GM20431 (cell line): ENCODE measurements around the gene MSI2.

ENCODE experiments used
- in situ Hi-C: fragments of 300-500 bp; cut with MseI, MboI; formaldehyde crosslinking; loops from one replicate; pipeline ENCODE4 v1.15.0; 2020; ENCODE audit warnings: low sequenced_read_pairs; ENCODE audit not compliant: unreplicated experiment

MSI2 gene

GRCh38 chr17:57645950-57646665 lies 389.8 kb downstream of the MSI2 start:
- in situ Hi-C loops = no loop called here

GRCh38 chr17:57648720-57649119 lies 392.4 kb downstream of the MSI2 start:
- in situ Hi-C loops = no loop called here

- in situ Hi-C loops = no loop called here
Measured at GRCh38 chr17:57649191-57649590, 392.9 kb downstream of the MSI2 start.

GRCh38 chr17:57649731-57650484 lies 393.6 kb downstream of the MSI2 start:
- in situ Hi-C loops = no loop called here

- in situ Hi-C loops = no loop called here
Measured at GRCh38 chr17:57650548-57650947, 394.2 kb downstream of the MSI2 start.

GRCh38 chr17:57651451-57651850 lies 395.1 kb downstream of the MSI2 start:
- in situ Hi-C loops = no loop called here

GRCh38 chr17:57651996-57652395 lies 395.7 kb downstream of the MSI2 start:
- in situ Hi-C loops = no loop called here

- in situ Hi-C loops = no loop called here
Measured at GRCh38 chr17:57652811-57653210, 396.5 kb downstream of the MSI2 start.

GRCh38 chr17:57653279-57653678 lies 397.0 kb downstream of the MSI2 start:
- in situ Hi-C loops = no loop called here

- in situ Hi-C loops = no loop called here
Measured at GRCh38 chr17:57654040-57654775, 397.9 kb downstream of the MSI2 start.

GRCh38 chr17:57655553-57655952 lies 399.2 kb downstream of the MSI2 start:
- in situ Hi-C loops = no loop called here

GRCh38 chr17:57657211-57657610 lies 400.9 kb downstream of the MSI2 start:
- in situ Hi-C loops = no loop called here

GRCh38 chr17:57662041-57662440 lies 405.7 kb downstream of the MSI2 start:
- in situ Hi-C loops = no loop called here

- in situ Hi-C loops = no loop called here
Measured at GRCh38 chr17:57662644-57663308, 406.5 kb downstream of the MSI2 start.

GRCh38 chr17:57663326-57664070 lies 407.2 kb downstream of the MSI2 start:
- in situ Hi-C loops = no loop called here

- in situ Hi-C loops = no loop called here
Measured at GRCh38 chr17:57665128-57665527, 408.8 kb downstream of the MSI2 start.

- in situ Hi-C loops = no loop called here
Measured at GRCh38 chr17:57665696-57666095, 409.4 kb downstream of the MSI2 start.

GRCh38 chr17:57666201-57666870 lies 410.0 kb downstream of the MSI2 start:
- in situ Hi-C loops = no loop called here

- in situ Hi-C loops = no loop called here
Measured at GRCh38 chr17:57666946-57667345, 410.6 kb downstream of the MSI2 start.
